Body of pancreas (tissue), 4 donors: ENCODE results near the gene EML6. TPM values are rescaled to one million over a fixed set of nuclear protein-coding genes. Genes with fewer than 3 reads are reported as not detected.
A peak's percentile ranks its signal among the peaks of the same experiment; 100 is the strongest.

ENCODE experiments used
- ATAC-seq: fragments of 150-250 bp; one replicate; pipeline ENCODE4 v1.9.1; 2016
- DNase-seq, 4 donors: peaks; one replicate each; pipeline ENCODE4 v3.0.0-alpha.2; 2019
- H3K27ac ChIP-seq, 4 donors: fragments of 200-600 bp; sonication (generic); 1 replicate in 3 of 4; 2 replicates in 1 of 4; pipeline versions ENCODE4 v1.5.1 to v1.6.1; 2016 to 2019; ENCODE audit warnings: mild to moderate bottlenecking in 1 of 4, mixed read lengths in 1 of 4, moderate library complexity in 1 of 4
- H3K27me3 ChIP-seq, 2 donors: fragments of 200-600 bp; sonication (generic); one replicate each; pipeline ENCODE4 v1.6.0; 2016; ENCODE audit warnings: mild to moderate bottlenecking in 1 of 2
- H3K36me3 ChIP-seq, 2 donors: fragments of 200-600 bp; sonication (generic); replicated peaks in 1 of 2; 2 replicates each; pipeline ENCODE4 v1.5.1; 2016; ENCODE audit warnings: low read depth in 2 of 2; ENCODE audit not compliant: insufficient read depth in 1 of 2
- H3K4me1 ChIP-seq: fragments of 200-600 bp; sonication (generic); one replicate; pipeline ENCODE4 v1.6.0; 2016
- H3K4me3 ChIP-seq, 2 donors: fragments of 200-600 bp; sonication (generic); 1 replicate in 1 of 2; 2 replicates in 1 of 2; pipeline ENCODE4 v1.5.1; 2016 to 2019
- H3K9me3 ChIP-seq, 3 donors: fragments of 200-600 bp; sonication (generic); 1 replicate in 2 of 3; 2 replicates in 1 of 3; pipeline ENCODE4 v1.5.1; 2016
- CTCF ChIP-seq, 7 experiments: fragments of 450-650 bp in 4 of 7; fragments of 200-600 bp in 3 of 7; sonication (generic) in 3 of 7; IDR thresholded peaks; one replicate each; pipeline ENCODE4 v1.5.1; 2016 to 2019; ENCODE audit warnings: antibody characterized with exemption in 7 of 7
- POLR2A ChIP-seq, 3 donors: fragments of 450-650 bp; IDR thresholded peaks; one replicate each; pipeline ENCODE4 v1.6.1; 2016; ENCODE audit warnings: antibody characterized with exemption in 3 of 3, mild to moderate bottlenecking in 2 of 3
- WGBS, 2 donors: methylation state at CpG; one replicate each; pipeline ENCODE4 v1.1.5; 2017; 5-methylcytosine and 5-hydroxymethylcytosine counted together
- intact Hi-C: fragments of 100-400 bp; cut with DNase I; formaldehyde crosslinking; loops from one replicate; pipeline ENCODE4 v1.15.1; 2023
- total RNA-seq, 2 donors: library from RNA; depleted of rRNA; stranded (reverse); fragments of >200 nt; gene quantifications; one replicate each; pipeline ENCODE4 v1.1.0, GENCODE V29; 2016

EML6 gene
- total RNA-seq, 2 donors from 2014 or later: 2.3 to 2.6 TPM

- no peak for TF ChIP-seq POLR2A (IDR thresholded peaks at IDR 0.05)
- TF ChIP-seq CTCF (IDR thresholded peaks at IDR 0.05): no peak
- intact Hi-C loops: no loop called here
- no peak for ATAC-seq
- no peaks in the 10 kb centered on the region for H3K36me3 ChIP-seq
- 66 to 78% methylated on average over 4 of the region's 4 CpGs for WGBS, 2 donors
- H3K27me3 ChIP-seq: no peaks in the 10 kb centered on the region
- H3K4me3 ChIP-seq: no peak overlapping the region
- peak in 2 of 4 donors; percentile 28 to 31 for DNase-seq
- no peak overlapping the region for H3K27ac ChIP-seq
- H3K4me1 ChIP-seq: no peaks in the 10 kb centered on the region
- H3K9me3 ChIP-seq: no peaks in the 10 kb centered on the region
Measured at GRCh38 chr2:54878182-54878581, 154.7 kb downstream of the EML6 start.

DNA sequence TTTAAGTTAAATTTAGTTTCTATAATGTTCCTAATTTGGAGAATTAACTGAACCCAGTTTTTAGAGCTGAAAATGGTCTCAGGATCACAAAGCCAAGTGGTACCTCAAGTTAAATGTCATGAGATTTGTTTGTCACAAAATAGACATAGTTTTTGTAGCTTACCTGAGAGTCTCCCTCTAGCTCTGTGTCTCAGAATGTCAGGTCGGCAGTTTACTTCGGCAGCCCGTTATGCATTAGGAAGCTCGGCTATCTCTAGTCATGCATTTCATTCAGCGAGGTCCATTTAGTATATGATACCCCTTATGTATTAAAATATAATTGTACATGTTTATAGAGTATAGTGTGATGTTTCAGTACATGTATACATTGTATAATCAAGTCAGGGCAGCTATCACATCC, 155.6 kb downstream of the EML6 start:
- Histone ChIP-seq H3K4me3 (no peak overlapping the region), H3K9me3 (no peaks in the 10 kb centered on the region), H3K4me1 (no peaks in the 10 kb centered on the region), H3K36me3 (no peaks in the 10 kb centered on the region), H3K27me3 (no peaks in the 10 kb centered on the region), H3K27ac (no peak overlapping the region)
- WGBS, 2 donors: 81 to 82% methylated on average over 5 of the region's 5 CpGs
- intact Hi-C loops: no loop called here
- no peak for ATAC-seq
- TF ChIP-seq CTCF (IDR thresholded peaks at IDR 0.05): no peak
- no peak for TF ChIP-seq POLR2A (IDR thresholded peaks at IDR 0.05)
- no peak for DNase-seq

DNA sequence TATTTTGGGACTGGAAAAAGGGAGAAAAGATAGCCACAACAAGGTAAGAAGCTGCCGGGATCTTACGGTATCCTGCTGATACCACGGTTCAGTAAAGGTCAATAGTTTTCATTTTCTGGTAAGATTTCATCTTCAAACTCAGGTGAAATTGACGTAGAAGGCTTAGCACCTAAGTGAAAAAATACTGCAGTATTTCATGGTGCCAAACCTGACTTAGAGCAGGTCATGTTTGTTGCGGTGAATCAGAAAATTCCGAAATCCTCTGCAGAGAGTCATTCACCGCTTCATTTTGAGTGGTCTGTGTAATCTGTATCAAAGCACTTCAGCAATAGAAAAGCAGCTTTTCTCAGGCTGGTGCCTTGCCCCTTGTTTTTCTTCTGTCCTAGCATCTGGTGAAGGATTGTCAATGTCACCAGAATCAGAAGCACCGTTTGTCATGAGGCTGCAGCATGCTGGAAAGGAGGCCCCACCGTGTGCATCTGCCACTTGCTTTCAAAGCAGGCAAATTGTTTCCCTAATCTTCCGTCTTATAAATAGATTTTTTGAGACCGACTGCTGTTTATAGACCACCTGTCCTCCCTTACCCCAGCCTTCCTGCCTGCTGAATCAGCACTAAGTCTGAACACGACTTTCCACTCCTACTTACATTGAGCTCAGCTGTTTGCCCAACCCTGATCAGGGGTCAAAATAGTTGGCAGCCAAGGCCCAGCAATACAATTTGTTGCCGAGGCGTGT, 156.3 kb downstream of the EML6 start:
- ATAC-seq (no peak), DNase-seq (no peak)
- H3K4me1 ChIP-seq: no peaks in the 10 kb centered on the region
- no peaks in the 10 kb centered on the region for H3K27me3 ChIP-seq
- no peaks in the 10 kb centered on the region for H3K9me3 ChIP-seq
- intact Hi-C loops: no loop called here
- 78 to 82% methylated on average over 14 of the region's 14 CpGs for WGBS, 2 donors
- H3K4me3 ChIP-seq: no peak overlapping the region
- no peaks in the 10 kb centered on the region for H3K36me3 ChIP-seq
- TF ChIP-seq CTCF (IDR thresholded peaks at IDR 0.05) (no peak), POLR2A (IDR thresholded peaks at IDR 0.05) (no peak)
- no peak overlapping the region for H3K27ac ChIP-seq

DNA sequence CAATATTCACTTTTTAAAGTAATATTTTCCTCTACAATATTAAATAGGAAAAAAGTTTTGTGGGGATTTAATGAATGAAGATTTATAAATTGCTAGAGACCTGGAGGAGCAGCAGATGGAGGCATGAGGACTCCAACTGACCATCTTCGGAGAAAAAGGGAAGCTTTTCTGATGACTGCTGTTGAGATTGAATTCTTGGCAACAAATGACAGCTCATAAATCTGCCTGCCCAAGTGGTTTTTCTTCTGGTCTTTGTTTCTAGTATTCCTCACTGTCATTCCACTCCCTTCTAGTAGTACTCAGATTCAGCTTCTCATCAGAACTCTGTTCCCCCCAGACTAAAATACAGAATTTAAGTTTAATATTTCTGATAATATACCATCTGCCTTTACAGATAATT, 157.0 kb downstream of the EML6 start:
- intact Hi-C loops: no loop called here
- 52 to 80% methylated on average over 1 of the region's 1 CpG for WGBS, 2 donors
- no peak overlapping the region for H3K4me3 ChIP-seq
- ATAC-seq: no peak
- no peak overlapping the region for H3K27ac ChIP-seq
- H3K9me3 ChIP-seq: no peaks in the 10 kb centered on the region
- no peak for DNase-seq
- H3K27me3 ChIP-seq: no peaks in the 10 kb centered on the region
- no peaks in the 10 kb centered on the region for H3K36me3 ChIP-seq
- H3K4me1 ChIP-seq: no peaks in the 10 kb centered on the region
- TF ChIP-seq CTCF (IDR thresholded peaks at IDR 0.05) (no peak), POLR2A (IDR thresholded peaks at IDR 0.05) (no peak)

DNA sequence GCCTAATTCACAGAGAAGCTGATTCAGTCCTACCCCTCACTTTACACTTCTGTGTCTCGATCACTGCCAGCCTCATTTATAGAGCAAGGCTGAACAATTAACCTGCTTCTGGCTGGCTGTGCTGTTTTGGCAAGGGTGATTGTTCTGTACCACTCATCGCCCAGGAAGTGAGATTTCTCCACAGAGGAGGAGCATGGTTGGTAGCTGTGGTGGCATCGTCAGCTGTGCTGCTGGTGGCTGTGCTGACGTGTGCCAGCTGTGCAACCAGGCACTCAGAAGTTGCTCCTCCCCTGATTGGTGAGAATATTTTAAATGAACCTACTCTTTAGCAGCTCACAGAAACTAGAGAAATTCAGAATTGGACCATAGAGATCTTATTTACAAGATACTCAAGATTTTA, 158.3 kb downstream of the EML6 start:
- TF ChIP-seq CTCF (IDR thresholded peaks at IDR 0.05) (no peak), POLR2A (IDR thresholded peaks at IDR 0.05) (no peak)
- no peaks in the 10 kb centered on the region for H3K9me3 ChIP-seq
- no peak overlapping the region for H3K4me3 ChIP-seq
- no peaks in the 10 kb centered on the region for H3K27me3 ChIP-seq
- DNase-seq (no peak), ATAC-seq (no peak)
- H3K4me1 ChIP-seq: no peaks in the 10 kb centered on the region
- WGBS, 2 donors: 85 to 91% methylated on average over 4 of the region's 4 CpGs
- intact Hi-C loops: no loop called here
- H3K36me3 ChIP-seq: no peaks in the 10 kb centered on the region
- H3K27ac ChIP-seq: no peak overlapping the region
